ENCODE measurements around the gene HEXD. TPM values are rescaled to one million over a fixed set of nuclear protein-coding genes. Genes with fewer than 3 reads are reported as not detected.

HEXD gene
- total RNA-seq, 1 experiment from 2014 or later: 30.0 TPM

GRCh38 chr17:82370471-82371332, 47.4 kb upstream of the HEXD start:
- intact Hi-C loops (cut with micrococcal nuclease; ENCODE audit: unreplicated experiment): no loop called here
- CTCF ChIA-PET: interaction anchor here (0.9 kb wide), 1 partner anchor 43 kb away, joined by 3 read pairs; no protein-coding TSS in a partner anchor

DNA sequence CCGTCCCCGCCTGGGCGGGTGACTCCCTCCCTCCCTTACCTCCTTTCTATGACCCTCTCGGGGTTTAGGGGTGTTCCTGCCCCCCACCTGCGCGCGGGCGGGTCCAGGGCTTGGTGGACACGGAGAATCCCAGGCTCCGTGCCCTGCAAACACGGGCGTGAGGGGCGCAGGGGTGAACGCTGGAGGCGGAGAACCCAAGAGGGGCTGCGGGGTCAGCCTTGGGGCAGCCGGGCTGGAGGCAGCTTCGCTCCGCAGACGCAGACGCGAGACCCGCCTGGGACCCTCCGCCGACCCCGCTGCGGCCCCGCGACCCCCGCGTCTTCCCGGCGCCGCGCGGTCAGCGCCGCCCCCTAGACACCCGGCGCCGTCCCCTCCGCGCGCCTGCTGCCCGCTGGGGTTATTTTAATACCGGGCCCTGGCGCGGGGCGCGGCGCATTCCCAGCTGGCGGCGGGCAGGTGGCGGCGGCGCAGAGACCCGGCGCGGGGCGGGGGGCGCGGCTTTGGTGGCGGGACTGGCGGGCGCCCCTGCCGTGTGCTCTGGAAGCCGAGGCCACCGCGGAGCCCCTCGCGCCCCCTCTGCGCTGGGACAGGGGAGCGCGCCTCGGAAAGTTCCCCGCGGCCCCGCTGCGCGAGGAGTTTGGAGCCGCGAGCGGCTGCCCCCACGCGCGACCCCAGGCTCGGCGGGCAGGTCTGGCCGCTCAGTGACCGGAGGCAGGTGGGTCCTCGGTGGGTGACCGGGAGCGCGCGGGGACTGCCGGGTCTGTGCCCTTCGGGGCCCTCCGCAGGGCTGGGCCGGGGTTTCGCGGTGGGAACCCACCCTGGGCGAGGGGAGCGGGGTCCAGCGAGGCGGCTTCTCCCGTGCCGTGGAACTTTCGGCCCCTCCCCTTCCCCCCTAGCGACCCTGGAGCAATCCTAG, 46.6 kb upstream of the HEXD start, which contains the start of gene UTS2R:
Gene UTS2R, plus strand, starts transcription at position 433 of the 916 bp plus-strand sequence. CDS start 2,560 bp downstream, outside the sequence.
- POLR2A ChIA-PET (ENCODE audit: unreplicated experiment): no interaction called here
- CTCF ChIA-PET: no interaction called here
- TF ChIP-seq EZH2 (IDR thresholded peaks at IDR 0.05; ENCODE audit: low read depth): no peak
- no peak for TF ChIP-seq CTCF (conservative IDR thresholded peaks at IDR 0.05)
- H3K4me1 ChIP-seq (replicated peaks; ENCODE audit: insufficient read depth): no peaks in the 10 kb centered on the region
- no peak within 1 kb of the TSS for H3K4me2 ChIP-seq
- no peaks in the 10 kb centered on the region for H3K79me2 ChIP-seq (ENCODE audit: low read depth)
- H3K27me3 ChIP-seq (ENCODE audit: insufficient read depth, low read depth): no peaks in the 10 kb centered on the region
- intact Hi-C loops (cut with micrococcal nuclease; ENCODE audit: unreplicated experiment): no loop called here
- H2AFZ ChIP-seq: no peak within 1 kb of the TSS
- H4K20me1 ChIP-seq (ENCODE audit: insufficient read depth): no peaks in the 10 kb centered on the region
- H3K4me3 ChIP-seq: no peak within 1 kb of the TSS
- no peaks in the 10 kb centered on the region for H3K9me3 ChIP-seq (ENCODE audit: insufficient read depth, low read depth)
- H3K36me3 ChIP-seq (ENCODE audit: low read depth): no peaks in the 10 kb centered on the region
- no peak for DNase-seq
- no peak within 1 kb of the TSS for H3K27ac ChIP-seq
- no TSS peak for BruUV-seq (replicated peaks)
- no peaks in the 10 kb centered on the region for H3K9me2 ChIP-seq (ENCODE audit: insufficient read depth)
- H3F3A ChIP-seq (ENCODE audit: insufficient read depth, low read depth): no peaks in the 10 kb centered on the region

More at GRCh38 chr17:82370471-82371332, 47.4 kb upstream of the HEXD start:
- DNase-seq: no peak
- no peak overlapping the region for H3K4me2 ChIP-seq
- H3K9me3 ChIP-seq (ENCODE audit: insufficient read depth, low read depth): no peaks in the 10 kb centered on the region
- no peaks in the 10 kb centered on the region for H3K27me3 ChIP-seq (ENCODE audit: insufficient read depth, low read depth)
- TF ChIP-seq EZH2 (IDR thresholded peaks at IDR 0.05; ENCODE audit: low read depth): no peak
- TF ChIP-seq CTCF (conservative IDR thresholded peaks at IDR 0.05): no peak
- no peak overlapping the region for H3K27ac ChIP-seq
- H3K4me1 ChIP-seq (replicated peaks; ENCODE audit: insufficient read depth): no peaks in the 10 kb centered on the region
- H3K4me3 ChIP-seq: no peak overlapping the region
- BruUV-seq (replicated peaks): no TSS peak
- POLR2A ChIA-PET (ENCODE audit: unreplicated experiment): no interaction called here
- no peaks in the 10 kb centered on the region for H4K20me1 ChIP-seq (ENCODE audit: insufficient read depth)
- no peak overlapping the region for H2AFZ ChIP-seq
- no peaks in the 10 kb centered on the region for H3K9me2 ChIP-seq (ENCODE audit: insufficient read depth)
- no peaks in the 10 kb centered on the region for H3F3A ChIP-seq (ENCODE audit: insufficient read depth, low read depth)
- no peaks in the 10 kb centered on the region for H3K79me2 ChIP-seq (ENCODE audit: low read depth)
- no peaks in the 10 kb centered on the region for H3K36me3 ChIP-seq (ENCODE audit: low read depth)
